ENCODE measurements around the gene IGFBPL1. TPM values are rescaled to one million over a fixed set of nuclear protein-coding genes. Genes with fewer than 3 reads are reported as not detected.

IGFBPL1 gene
- total and polyA plus RNA-seq, 10 of the 15 experiments (the other 5 are each of a cell fraction or from before 2014, with no cell fraction given), result 0.25 TPM; not detected in 9

DNA sequence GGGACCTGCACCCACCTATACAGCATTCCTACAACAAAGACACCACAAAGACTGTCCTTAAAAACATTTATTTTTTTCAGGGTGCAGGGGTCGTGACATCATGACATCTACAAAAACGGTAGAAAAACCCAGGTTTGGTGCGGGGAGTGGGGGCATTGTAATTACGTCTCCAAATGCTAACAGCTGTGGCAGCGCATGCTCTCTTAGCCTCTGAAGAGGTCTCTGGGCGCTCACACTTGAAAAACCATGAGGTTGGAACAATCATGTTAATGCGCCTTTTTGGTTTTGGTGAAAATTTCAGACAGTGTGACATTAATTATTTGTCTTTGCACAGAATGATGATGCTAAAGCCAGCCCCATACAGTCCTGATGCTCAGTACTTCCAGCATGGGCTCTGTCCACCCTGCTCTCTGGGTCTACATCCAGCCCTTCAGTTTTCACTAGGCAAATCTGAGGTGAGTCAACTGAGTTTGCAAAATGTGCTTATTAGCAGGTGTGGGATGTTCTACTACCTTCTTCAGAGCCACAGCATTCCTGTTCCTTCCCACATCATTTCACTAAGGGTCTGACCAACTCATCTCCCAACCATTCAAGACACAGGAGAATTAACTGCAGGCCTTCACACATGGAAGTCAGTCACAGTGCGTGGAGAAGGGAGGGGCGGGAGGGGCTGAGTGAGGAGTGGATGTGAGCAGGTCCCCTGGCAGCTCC, 17.6 kb downstream of the IGFBPL1 start:
- in situ Hi-C loops (cut with MboI) (no loop called here), intact Hi-C loops (cut with micrococcal nuclease; ENCODE audit: unreplicated experiment) (no loop called here)
- TF ChIP-seq, protein P1, sequence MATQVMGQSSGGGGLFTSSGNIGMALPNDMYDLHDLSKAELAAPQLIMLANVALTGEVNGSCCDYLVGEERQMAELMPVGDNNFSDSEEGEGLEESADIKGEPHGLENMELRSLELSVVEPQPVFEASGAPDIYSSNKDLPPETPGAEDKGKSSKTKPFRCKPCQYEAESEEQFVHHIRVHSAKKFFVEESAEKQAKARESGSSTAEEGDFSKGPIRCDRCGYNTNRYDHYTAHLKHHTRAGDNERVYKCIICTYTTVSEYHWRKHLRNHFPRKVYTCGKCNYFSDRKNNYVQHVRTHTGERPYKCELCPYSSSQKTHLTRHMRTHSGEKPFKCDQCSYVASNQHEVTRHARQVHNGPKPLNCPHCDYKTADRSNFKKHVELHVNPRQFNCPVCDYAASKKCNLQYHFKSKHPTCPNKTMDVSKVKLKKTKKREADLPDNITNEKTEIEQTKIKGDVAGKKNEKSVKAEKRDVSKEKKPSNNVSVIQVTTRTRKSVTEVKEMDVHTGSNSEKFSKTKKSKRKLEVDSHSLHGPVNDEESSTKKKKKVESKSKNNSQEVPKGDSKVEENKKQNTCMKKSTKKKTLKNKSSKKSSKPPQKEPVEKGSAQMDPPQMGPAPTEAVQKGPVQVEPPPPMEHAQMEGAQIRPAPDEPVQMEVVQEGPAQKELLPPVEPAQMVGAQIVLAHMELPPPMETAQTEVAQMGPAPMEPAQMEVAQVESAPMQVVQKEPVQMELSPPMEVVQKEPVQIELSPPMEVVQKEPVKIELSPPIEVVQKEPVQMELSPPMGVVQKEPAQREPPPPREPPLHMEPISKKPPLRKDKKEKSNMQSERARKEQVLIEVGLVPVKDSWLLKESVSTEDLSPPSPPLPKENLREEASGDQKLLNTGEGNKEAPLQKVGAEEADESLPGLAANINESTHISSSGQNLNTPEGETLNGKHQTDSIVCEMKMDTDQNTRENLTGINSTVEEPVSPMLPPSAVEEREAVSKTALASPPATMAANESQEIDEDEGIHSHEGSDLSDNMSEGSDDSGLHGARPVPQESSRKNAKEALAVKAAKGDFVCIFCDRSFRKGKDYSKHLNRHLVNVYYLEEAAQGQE (IDR thresholded peaks at IDR 0.05; ENCODE audit: low read depth, low read length), result no peak
- TF ChIP-seq POLR2A (IDR thresholded peaks at IDR 0.05; ENCODE audit: low read depth, low read length), result no peak
- TF ChIP-seq TBL1XR1 (IDR thresholded peaks at IDR 0.05; ENCODE audit: low read depth, low read length), result no peak
- no peak for TF ChIP-seq HDAC2 (IDR thresholded peaks at IDR 0.05)
- TF ChIP-seq SMARCA5 (IDR thresholded peaks at IDR 0.05), result no peak
- no peak for TF ChIP-seq NFXL1 (IDR thresholded peaks at IDR 0.05; ENCODE audit: borderline replicate concordance)
- no peak for TF ChIP-seq NR2F1 (conservative IDR thresholded peaks at IDR 0.05)
- 47% methylated on average over 9 of the region's 9 CpGs for WGBS (ENCODE audit: insufficient coverage, insufficient replicate concordance, low lambda C conversion rate, missing lambda C conversion rate)
- BruUV-seq (replicated peaks), result no TSS peak
- POLR2A ChIA-PET, result interaction anchor here (0.9 kb wide), 1 partner anchor 14 kb away, joined by 3 read pairs; the partner anchor contains the start of gene ALDH1B1
- CTCF ChIA-PET, result interaction anchor here (0.6 kb wide), 1 partner anchor 10 kb away, joined by 3 read pairs; no protein-coding TSS in a partner anchor
- DNase-seq (ENCODE audit: low read depth, low spot score), result no peak
- no peaks in the 10 kb centered on the region; a peak in 3 of 4 replicates for H3K27me3 ChIP-seq (replicated peaks in 1 of 2; ENCODE audit: control insufficient read depth in 2 of 2, insufficient read depth in 2 of 2, low read length in 1 of 2)
- H3K9ac ChIP-seq (ENCODE audit: control insufficient read depth, insufficient read depth, low read length), result no peak overlapping the region
- H3K9me3 ChIP-seq (replicated peaks; ENCODE audit: control insufficient read depth, insufficient read depth, low read length), result no peaks in the 10 kb centered on the region
- no peaks in the 10 kb centered on the region for H4K20me1 ChIP-seq (ENCODE audit: control insufficient read depth, insufficient read depth)
- no peak overlapping the region for H3K27ac ChIP-seq (ENCODE audit: control insufficient read depth, insufficient read depth)
- H2AFZ ChIP-seq (ENCODE audit: control insufficient read depth, low read depth, low read length), result no peak overlapping the region
- no peak for FAIRE-seq
- RAD21 ChIA-PET (ENCODE audit: unreplicated experiment), result no interaction called here
- H3K36me3 ChIP-seq (ENCODE audit: control insufficient read depth in 2 of 2, insufficient read depth in 2 of 2, low read length in 1 of 2), result no peaks in the 10 kb centered on the region
- SMC1A ChIA-PET (ENCODE audit: uncharacterized antibody, unreplicated experiment), result no interaction called here
- no peaks in the 10 kb centered on the region for H3K79me2 ChIP-seq (ENCODE audit: control insufficient read depth, insufficient read depth, low read length)
- H3K4me3 ChIP-seq, result no peak overlapping the region
- ATAC-seq, result no peak
- H3K4me1 ChIP-seq (ENCODE audit: control insufficient read depth, insufficient read depth, low read length), result peaks cover 3% of the 10 kb centered on the region; the same call in 1 of the 2 replicates
- H3K4me2 ChIP-seq (ENCODE audit: control insufficient read depth, insufficient read depth), result no peak overlapping the region
